ENCODE data around the gene DDX20.

GRCh38 chr1:111738133-111738435 lies 17.6 kb upstream of the DDX20 start:
- TF ChIP-seq CTCF (IDR thresholded peaks at IDR 0.05) (no peak), EP300 (IDR thresholded peaks at IDR 0.05) (no peak)
